NCI-H1436 treated with DMSO at 0.1 percent for 48 hours (cell line): ENCODE results near the gene ADGRA3.

ENCODE experiments used
- DNase-seq: peaks from one replicate; lab custom pipeline; 2025; lab: John Stamatoyannopoulos, UW

ADGRA3 gene

GRCh38 chr4:22515888-22516541, at the start of gene ADGRA3:
Gene ADGRA3, minus strand, starts transcription at chr4:22516066. Its CDS starts 282 bp downstream, at chr4:22515784.
- no peak for DNase-seq

- DNase-seq, result no peak
Observed at GRCh38 chr4:22556495-22556894, 40.6 kb upstream of the ADGRA3 start.

- DNase-seq, result no peak
Observed at GRCh38 chr4:22554670-22555069, 38.8 kb upstream of the ADGRA3 start.

GRCh38 chr4:22553560-22553959, 37.7 kb upstream of the ADGRA3 start:
- no peak for DNase-seq

GRCh38 chr4:22552812-22553211, 36.9 kb upstream of the ADGRA3 start:
- no peak for DNase-seq

- DNase-seq, result no peak
Observed at GRCh38 chr4:22551550-22551949, 35.7 kb upstream of the ADGRA3 start.

GRCh38 chr4:22546299-22546698, 30.4 kb upstream of the ADGRA3 start:
- DNase-seq, result no peak

GRCh38 chr4:22539251-22539650, 23.4 kb upstream of the ADGRA3 start:
- no peak for DNase-seq

GRCh38 chr4:22537864-22538263, 22.0 kb upstream of the ADGRA3 start:
- no peak for DNase-seq

GRCh38 chr4:22534374-22534773, 18.5 kb upstream of the ADGRA3 start:
- DNase-seq, result no peak

- no peak for DNase-seq
Observed at GRCh38 chr4:22532896-22533295, 17.0 kb upstream of the ADGRA3 start.

GRCh38 chr4:22532117-22532516, 16.3 kb upstream of the ADGRA3 start:
- DNase-seq, result no peak

- no peak for DNase-seq
Observed at GRCh38 chr4:22531311-22532019, 15.6 kb upstream of the ADGRA3 start.

GRCh38 chr4:22524895-22525294, 9.0 kb upstream of the ADGRA3 start:
- DNase-seq, result no peak

GRCh38 chr4:22522706-22523501, 7.0 kb upstream of the ADGRA3 start:
- DNase-seq, result no peak

- DNase-seq, result no peak
Observed at GRCh38 chr4:22522206-22522605, 6.3 kb upstream of the ADGRA3 start.

- no peak for DNase-seq
Observed at GRCh38 chr4:22521240-22521639, 5.4 kb upstream of the ADGRA3 start.

GRCh38 chr4:22515145-22515887, 550 bp downstream of the ADGRA3 start:
- DNase-seq, result no peak

GRCh38 chr4:22514481-22514880, 1.4 kb downstream of the ADGRA3 start:
- no peak for DNase-seq

- DNase-seq, result no peak
Observed at GRCh38 chr4:22514001-22514400, 1.9 kb downstream of the ADGRA3 start.

GRCh38 chr4:22512306-22512705, 3.6 kb downstream of the ADGRA3 start:
- no peak for DNase-seq

GRCh38 chr4:22510750-22511149, 5.1 kb downstream of the ADGRA3 start:
- DNase-seq, result no peak
